SW 1271 (cell line): ENCODE measurements around the gene IL10RB.
"Not testable (repeated sequence)": the region's sequence is repeated elsewhere in the genome, so short reads cannot be mapped to it uniquely, and the experiment has no call there.

Experiments used
- DNase-seq, 2 experiments: peaks; one replicate each; lab custom pipeline; 2025; lab: John Stamatoyannopoulos, UW

IL10RB gene

DNA sequence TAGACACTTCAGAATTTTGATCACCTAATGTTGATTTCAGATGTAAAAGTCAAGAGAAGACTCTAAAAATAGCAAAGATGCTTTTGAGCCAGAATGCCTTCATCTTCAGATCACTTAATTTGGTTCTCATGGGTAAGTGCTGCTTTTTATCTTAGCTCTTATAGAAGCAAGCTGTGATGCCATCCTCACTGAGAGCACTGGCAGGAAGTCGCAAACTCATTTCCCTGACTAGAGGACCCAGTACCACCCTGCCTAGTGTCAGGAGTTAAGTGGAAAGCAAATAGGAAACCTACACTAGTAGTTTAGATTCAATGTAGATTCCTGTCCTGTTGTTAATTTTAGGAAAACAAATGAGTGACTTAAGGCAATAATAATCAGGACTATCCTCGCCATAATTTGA is 24.3 kb upstream of the IL10RB start:
- no peak for DNase-seq

DNA sequence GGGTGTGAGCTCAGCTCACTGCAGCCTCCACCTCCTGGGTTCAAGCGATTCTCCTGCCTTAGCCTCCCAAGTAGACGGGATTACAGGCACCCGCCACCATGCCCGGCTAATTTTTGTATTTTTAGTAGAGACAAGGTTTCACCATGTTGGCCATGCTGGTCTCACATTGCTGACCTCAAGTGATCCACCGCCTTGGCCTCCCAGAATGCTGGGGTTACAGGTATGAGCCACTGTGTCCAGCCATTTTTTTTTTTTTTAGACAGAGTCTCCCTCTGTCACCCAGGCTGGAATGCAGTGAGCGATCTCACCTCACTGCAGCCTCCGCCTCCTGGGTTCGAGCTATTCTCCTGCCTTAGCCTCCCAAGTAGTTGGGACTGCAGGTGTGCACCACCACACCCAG is 23.3 kb upstream of the IL10RB start:
- DNase-seq = not testable (repeated sequence)

DNA sequence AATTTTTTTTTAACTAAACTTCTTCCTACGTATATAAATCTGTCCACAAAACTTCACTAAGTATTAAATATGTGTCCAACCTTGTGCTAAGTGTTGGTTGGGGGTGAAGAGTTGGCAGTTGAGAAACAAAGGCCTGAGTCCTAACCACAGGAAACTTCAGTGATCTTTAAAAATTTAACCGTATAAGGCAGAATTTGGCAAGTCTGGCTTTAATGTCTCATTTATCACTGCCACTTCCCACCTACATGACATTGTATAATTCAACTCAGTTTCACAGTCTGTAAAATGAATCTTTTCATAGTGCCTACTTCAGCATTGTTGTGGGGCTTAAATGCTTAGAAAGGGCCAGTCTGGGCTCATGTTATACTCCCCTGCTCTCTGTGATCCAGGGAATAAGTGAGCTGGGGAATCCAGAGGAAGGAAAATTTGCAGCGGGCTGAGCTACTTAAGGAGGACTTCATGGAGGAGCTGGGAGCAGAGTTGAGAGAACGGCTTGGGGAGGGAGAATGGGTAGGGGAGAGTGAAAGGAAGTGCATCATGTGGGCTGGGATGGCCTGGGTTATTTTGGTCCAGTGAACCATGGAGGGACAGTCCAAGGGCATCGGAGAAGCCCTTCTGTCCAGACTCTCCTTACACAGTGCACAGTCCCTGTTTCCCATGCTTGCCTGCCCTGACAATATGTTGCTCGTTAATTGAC is 21.9 kb upstream of the IL10RB start:
- no peak for DNase-seq

DNA sequence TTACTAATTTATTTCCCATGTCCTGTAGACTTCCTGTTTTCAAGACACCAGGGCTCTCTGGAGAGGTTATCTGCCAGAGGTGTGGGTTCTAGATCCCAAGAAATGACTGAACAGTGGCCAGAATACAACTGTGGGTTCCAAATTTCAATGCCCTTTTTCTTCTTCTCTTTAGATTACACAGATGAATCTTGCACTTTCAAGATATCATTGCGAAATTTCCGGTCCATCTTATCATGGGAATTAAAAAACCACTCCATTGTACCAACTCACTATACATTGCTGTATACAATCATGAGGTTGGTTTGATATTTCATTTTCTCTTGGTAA is 21.4 kb upstream of the IL10RB start:
- no peak for DNase-seq

DNA sequence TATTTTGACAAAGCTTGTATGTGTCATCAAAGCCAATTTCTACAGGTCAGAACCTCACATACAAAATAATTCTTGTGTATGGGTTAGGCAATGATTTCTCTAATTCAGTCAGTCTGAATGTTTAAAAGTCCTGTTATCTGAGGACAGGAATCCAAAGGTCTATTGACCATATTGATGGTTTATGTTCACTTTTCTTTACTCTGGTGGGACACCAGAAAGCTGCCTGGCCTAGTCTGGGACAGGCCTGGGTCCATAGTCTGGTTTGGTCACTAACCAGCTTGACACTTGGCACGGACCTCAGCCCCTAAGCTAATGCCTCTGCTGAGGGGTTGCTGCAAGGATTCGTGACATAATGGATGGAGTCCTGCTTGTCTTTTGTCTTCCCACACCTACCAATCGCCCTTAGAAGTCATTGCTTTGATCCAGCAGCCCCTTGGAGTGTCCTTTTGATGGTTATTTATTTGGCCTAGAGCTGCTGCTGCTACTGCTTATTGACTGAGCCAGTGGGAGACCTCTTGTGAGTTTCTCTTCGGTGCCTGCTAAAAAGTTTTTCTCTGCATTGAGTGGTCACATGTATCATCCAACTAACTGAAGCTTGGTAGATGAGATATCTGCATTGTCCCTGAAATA is 20.8 kb upstream of the IL10RB start:
- no peak for DNase-seq

DNA sequence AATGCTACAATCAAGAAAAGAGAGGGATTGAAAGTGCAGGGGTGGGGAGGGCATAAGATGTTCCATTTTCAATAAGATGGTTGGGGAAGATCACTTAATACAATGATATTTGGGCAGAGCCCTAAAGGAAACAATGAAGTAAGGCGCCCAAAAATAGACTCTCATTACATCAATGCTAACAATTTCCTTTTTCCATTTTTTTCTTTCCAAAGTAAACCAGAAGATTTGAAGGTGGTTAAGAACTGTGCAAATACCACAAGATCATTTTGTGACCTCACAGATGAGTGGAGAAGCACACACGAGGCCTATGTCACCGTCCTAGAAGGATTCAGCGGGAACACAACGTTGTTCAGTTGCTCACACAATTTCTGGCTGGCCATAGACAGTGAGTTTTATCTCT is 19.7 kb upstream of the IL10RB start:
- DNase-seq = no peak

DNA sequence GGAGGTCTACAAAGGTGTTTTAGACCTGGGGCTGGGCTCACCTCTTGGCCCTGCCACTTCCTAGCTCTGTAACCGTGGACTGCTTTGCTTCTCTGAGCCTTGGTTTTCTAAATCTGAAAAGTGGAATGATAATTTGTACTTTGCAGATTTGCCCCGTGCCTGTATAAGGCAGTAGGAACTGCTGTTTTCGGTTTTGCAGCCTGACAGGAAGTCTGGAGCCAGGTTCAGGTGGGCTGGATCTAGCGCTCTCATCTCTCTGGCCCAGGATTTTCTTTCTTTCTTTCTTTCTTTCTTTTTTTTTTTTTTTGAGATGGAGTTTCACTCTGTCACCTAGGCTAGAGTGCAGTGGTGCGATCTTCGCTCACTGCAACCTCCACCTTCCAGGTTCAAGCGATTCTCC is 19.2 kb upstream of the IL10RB start:
- no peak for DNase-seq

DNA sequence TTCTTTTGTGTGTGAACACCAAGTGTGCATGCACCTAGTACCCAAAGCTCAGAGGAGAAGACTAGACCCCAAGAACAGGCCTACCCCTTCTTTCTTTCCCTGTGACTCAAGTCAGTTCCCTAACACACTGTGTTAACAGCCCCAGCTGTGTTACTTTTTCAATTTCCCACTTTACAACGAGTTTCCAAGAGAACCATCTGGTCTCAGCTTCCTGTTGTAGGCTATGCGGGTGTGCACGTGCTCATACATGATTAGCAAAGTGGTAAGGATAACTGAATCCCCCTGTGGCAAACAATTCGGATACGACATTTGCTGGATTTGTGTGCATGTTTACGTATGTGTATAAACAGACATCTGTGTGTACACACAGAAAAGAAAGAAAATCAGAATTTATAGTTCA is 18.6 kb upstream of the IL10RB start:
- no peak for DNase-seq

DNA sequence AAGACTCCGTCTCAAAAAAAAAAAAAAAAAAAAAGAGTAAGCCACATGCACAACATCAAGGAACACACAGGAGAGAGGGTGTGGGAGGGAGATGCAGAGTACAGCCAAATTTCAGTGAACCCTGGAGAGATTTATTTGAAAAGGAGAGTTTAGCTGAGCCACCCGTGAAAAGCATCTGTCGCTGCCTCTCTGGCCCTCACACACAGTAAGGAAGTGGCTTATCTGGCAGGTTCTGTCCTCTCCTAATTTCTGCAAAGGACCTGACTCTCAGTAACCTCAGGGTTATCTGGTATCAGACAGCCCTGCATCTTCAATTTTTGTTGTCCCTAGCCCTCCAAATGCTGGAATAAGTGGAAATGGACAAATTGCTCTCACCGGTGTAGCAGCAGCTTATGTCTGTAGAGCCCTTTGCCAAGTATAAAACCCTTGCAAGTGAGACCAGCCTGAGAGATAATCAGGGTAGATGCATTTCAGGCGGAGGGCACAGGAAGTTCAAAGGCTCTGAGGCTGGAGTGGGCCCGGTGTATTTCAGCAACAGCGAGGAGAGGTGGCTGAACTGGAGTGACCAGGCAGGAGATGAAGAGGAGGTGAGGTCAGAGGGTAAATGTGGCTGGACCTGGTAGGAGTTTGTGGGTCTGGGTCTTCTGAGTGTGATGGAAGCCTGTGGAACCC is 16.7 kb upstream of the IL10RB start:
- DNase-seq = no peak

DNA sequence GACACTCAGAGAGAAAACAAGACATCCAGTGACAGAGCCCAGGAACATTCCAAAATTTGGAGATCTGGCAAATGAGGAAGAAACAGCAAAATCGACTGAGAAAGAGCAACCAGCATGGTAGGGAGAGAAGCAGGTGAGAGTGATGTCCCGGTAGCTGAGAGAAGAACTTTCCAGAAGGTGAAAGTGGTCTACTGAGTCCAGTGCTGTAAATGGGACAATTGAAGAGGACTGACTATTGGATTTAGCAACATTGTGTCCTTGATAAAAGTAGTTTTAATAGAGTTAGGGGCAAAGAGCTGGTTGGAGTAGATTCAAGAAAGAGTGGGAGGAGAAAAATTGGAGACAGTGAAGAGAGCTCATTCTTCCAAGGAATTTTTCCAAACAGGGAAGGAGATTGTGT is 15.0 kb upstream of the IL10RB start:
- no peak for DNase-seq

DNA sequence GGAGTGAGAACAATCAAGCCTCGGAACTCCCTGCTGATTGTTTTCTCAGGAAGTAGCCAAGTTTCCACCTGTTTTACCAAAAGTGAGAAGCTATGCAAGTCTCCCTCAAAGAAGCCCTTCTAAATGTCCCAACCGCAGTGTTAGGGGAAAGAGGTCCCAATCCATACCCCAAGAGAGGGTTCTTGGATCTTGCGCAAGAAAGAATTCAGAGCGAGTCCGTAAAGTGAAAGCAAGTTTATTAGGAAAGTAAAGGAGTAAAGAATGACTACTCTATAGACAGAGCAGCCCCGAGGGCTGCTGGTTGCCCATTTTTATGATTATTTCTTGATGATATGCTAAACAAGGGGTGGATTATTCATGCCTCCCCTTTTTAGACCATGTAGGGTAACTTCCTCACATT is 12.8 kb upstream of the IL10RB start:
- not testable (repeated sequence) for DNase-seq

DNA sequence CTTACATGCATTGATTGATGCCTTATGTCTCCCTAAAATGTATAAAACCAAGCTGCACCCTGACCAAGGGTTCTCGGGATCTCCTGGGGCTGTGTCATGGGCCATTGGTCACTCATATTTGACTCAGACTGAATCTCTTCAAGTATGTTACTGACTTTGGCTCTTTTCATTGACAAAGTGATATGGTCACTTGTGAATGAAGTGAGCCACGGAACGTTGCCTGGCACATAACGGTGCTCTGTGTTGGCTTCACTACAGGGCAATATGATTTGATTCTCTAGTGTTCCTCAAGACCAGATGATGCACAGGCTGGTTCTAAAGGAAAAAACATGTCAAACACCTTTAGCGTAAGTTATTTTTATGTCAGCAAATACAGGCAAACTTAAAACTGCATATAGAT is 11.4 kb upstream of the IL10RB start:
- DNase-seq = no peak

DNA sequence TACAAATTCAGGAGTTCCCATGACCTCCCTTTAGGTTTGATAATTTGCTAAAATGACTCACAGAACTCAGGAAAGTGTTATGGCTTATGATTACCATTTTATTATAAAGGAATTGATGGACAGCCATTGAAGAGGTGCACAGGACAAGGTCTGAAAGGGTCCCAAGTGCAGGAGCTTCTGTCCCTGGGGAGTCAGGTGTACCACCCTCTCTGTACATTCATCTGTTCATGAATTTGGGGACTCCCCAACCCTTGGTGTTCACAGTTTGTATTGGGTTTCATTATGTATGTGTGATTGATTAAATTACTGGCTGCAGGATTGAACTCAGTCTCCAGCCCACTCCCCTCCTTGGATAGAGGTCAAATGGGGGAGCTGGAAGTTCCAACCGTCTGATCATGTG is 10.8 kb upstream of the IL10RB start:
- no peak for DNase-seq

DNA sequence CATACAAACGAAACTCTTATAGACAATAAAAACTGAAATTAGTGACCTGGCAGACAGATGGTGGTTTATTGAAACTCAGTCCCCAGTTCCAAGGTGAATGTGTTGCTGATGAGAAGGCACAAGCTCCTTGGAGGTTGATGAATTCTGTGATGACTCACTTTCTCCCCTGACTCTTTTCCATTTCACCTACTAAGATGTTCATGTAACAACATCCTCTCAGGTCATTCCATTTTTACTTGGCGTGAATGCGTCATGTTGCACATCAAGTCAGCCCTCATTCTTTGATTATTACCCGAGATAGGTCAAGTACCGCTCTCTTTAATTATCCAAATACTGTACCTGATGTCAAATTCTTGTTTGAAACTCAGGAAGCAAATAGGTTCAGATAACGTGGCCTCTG is 10.1 kb upstream of the IL10RB start:
- DNase-seq = no peak

DNA sequence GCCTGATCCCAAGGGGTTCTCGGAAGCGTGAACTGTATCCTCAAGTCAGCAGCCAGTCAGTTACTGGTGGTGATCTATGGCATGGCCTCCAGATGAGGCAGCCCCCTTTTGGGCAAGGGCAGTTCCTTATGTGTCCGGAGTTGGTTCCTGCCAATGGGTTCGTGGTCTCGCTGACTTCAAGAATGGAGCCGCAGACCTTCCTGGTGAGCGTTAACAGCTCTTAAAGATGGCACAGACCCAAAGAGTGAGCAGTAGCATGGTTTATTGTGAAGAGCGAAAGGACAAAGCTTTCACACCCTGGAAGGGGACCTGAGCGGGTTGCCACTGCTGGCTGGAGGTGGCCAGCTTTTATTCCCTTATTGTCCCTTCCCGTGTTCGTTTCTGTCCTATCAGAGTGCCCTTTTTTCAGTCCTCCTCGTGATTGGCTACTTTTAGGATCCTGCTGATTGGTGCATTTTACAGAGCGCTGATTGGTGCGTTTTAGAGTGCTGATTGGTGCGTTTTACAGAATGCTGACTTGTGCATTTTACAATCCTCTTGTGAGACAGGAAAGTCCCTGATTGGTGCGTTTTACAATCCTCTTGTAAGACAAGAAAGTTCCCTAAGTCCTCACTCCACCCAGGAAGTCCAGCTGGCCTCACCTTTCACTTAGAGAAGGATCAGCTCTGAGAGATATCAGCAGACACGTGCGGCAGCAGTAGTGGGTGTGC is 8.9 kb upstream of the IL10RB start:
- DNase-seq = no peak

DNA sequence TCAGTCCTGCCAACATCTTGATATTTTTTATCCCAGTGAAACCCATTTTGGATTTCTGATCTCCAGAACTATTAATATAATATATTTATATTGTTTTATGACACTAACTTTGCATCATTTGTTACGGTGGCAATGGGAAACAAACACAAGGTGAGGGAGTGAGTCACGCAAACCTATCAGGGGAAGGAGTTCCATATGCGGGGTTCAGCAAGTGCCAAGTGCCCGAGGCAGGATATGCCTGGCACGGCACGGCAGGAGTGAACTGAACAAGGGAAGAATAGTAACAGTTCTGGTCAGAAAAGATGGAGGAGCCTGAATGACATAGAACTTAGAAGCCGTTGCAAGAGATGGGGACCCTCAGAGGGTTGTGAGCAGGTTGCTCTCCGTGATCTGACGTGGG is 7.7 kb upstream of the IL10RB start:
- no peak for DNase-seq

DNA sequence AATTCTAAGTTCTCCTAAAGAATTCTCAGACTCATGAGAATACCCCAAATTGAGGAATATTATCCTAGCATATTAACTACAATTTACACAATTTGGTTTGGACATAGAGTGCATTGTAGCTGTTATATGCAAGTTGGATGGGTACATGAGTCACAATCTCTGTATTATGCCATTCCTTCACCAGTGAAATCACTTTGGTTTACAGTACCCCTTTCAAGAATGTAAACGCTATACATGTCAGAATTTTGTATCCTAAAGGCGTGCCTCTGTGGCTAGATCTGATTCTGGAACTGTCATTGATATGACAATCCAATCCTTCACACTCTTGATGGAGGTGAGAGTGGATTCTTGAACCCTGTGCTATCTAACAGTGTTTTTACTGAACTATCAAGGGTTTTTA is 6.7 kb upstream of the IL10RB start:
- DNase-seq = no peak

DNA sequence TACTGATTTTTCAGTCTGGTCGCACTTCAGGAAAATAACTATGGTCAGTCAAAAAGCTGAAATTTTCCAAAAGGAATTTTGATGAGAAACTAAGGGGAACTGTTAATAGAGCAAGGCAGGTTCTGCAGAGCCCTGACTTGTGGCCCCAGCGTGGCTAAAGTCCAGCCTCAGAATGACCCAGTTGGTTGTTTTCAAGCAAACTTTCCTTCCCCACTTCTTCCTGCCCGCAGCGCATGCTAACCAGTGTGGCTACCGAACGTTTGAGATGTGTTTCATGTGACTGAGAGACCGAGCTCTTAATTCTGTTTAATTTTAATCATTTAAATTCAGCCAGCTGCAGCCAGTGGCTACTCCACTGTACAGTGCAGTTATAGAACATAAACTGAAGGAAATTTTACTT is 6.2 kb upstream of the IL10RB start:
- no peak for DNase-seq

DNA sequence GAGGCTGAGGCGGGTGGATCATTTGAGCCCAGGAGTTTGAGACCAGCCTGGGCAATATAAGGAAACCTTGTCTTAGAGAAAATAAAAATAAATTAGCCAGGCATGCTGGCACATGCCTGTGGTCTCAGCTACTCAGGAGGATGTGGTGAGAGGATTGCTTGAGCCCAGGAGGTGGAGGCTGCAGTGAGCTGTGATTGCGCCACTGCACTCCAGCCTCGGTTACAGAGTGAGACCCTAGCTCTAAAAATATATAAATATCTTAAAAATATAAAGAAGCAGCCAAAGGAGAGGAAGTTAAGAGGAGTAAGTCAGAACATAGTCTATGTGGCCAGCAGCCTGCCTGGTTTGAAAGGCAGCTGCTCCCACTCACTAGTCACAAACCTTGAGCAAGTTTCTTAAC is 4.5 kb upstream of the IL10RB start:
- DNase-seq = no peak

DNA sequence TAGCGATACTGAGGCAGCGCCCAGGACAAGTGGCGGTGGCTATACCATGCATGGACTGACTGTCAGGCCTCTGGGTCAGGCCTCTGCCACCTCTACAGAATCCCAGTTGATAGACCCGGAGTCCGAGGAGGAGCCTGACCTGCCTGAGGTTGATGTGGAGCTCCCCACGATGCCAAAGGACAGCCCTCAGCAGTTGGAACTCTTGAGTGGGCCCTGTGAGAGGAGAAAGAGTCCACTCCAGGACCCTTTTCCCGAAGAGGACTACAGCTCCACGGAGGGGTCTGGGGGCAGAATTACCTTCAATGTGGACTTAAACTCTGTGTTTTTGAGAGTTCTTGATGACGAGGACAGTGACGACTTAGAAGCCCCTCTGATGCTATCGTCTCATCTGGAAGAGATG is 3.2 kb upstream of the IL10RB start:
- DNase-seq = no peak

DNA sequence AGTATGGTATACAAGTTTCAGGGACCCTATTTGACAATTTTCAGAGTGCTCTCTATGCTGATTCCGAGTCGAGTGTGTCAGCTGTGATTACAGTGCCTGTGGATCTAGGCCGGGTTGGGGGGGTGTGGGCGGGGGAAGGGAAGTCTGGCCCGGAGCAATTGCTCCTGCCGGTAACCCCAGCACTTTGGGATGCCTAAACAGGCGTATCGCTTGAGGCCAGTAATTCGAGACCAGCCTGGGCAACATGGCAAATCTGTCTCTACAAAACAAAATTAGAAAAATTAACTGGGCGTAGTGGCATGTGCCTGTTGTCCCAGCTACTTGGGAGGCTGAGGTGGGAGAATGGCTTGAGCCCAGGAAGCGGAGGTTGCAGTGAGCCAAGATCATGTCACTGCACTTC is 1.6 kb upstream of the IL10RB start:
- no peak for DNase-seq

DNA sequence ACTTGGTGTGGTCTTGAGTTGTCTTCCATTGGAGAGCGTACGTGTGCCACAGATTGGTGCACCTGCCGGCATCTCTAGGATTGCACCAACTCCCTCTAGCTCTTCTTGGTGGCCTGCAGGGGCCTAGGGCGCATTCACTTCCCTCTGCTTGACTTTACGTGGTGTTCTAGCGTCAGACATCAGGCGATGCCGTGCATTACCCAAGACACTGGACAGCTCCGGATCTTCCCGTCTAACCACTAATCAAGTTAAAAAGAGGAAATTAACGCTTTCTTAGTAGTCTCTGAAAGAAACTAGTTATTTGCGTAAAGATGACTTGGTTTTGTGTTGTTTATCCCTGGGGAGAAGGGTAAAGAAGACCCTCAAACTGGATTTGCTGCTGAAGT is 510 bp upstream of the IL10RB start:
- DNase-seq = no peak

DNA sequence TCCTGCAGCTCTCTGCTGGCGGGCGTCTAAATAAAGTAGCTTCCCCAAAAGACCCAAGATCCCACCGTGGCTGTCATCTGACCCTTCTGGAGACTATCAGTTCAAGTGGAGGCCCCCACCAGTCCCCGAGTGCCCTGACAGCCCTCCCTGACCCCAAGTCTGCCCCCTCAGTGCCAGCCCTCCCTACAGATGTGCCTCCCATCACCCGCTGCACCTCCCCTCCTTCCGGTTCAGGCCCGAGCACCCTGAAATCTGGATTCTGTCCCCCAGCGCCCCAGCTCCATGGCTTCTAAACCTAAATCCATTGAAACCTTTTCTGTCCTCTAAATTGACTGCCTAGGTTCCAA is 595 bp downstream of the IL10RB start:
- DNase-seq = no peak
